Measurements from ENCODE around the gene VASH1. TPM values are rescaled to one million over a fixed set of nuclear protein-coding genes. Genes with fewer than 3 reads are reported as not detected.
"Not testable (repeated sequence)": the region's sequence is repeated elsewhere in the genome, so short reads cannot be mapped to it uniquely, and the experiment has no call there.

Gene VASH1
- total RNA-seq, 4 donors from 2014 or later: 5.6 to 17.5 (median 9.2) TPM

GRCh38 chr14:76717508-76718290, 43.6 kb upstream of the VASH1 start:
- H3K4me1 ChIP-seq: peaks cover 26 to 64% (median 35%) of the 10 kb centered on the region in 4 donors
- 97% methylated on average over 9 of the region's 9 CpGs for WGBS
- TF ChIP-seq CTCF (IDR thresholded peaks at IDR 0.05) (no peak), EP300 (IDR thresholded peaks at IDR 0.05) (no peak)
- no peaks in the 10 kb centered on the region for H3K36me3 ChIP-seq
- no peaks in the 10 kb centered on the region for H3K9me3 ChIP-seq
- peaks cover 0 to 5% (median 0%) of the 10 kb centered on the region in 4 donors for H3K27me3 ChIP-seq
- no peak overlapping the region for H3K4me3 ChIP-seq
- no peak overlapping the region for H3K27ac ChIP-seq (replicated peaks in 1 of 4)
- intact Hi-C loops (cut with DNase I): no loop called here
- peak; percentile 89 for DNase-seq (ENCODE audit: extremely low spot score)

GRCh38 chr14:76718306-76719040, 42.8 kb upstream of the VASH1 start:
- Histone ChIP-seq H3K4me3 (no peak overlapping the region), H3K4me1 (peaks cover 26 to 66% (median 35%) of the 10 kb centered on the region in 4 donors), H3K27me3 (peaks cover 0 to 5% (median 0%) of the 10 kb centered on the region in 4 donors), H3K36me3 (no peaks in the 10 kb centered on the region), H3K9me3 (no peaks in the 10 kb centered on the region), H3K27ac (replicated peaks in 1 of 4) (no peak overlapping the region)
- DNase-seq (ENCODE audit: extremely low spot score): peak; percentile 81
- TF ChIP-seq EP300 (IDR thresholded peaks at IDR 0.05) (no peak), CTCF (IDR thresholded peaks at IDR 0.05) (no peak), POLR2AphosphoS5 (IDR thresholded peaks at IDR 0.05) (no peak), POLR2A (IDR thresholded peaks at IDR 0.05; ENCODE audit: low read depth) (no peak)
- 75% methylated on average over 6 of the region's 6 CpGs for WGBS
- intact Hi-C loops (cut with DNase I): no loop called here

GRCh38 chr14:76719666-76720065, 41.6 kb upstream of the VASH1 start:
- TF ChIP-seq EP300 (IDR thresholded peaks at IDR 0.05) (no peak), POLR2A (IDR thresholded peaks at IDR 0.05; ENCODE audit: low read depth) (no peak), CTCF (IDR thresholded peaks at IDR 0.05) (no peak), POLR2AphosphoS5 (IDR thresholded peaks at IDR 0.05) (no peak)
- 93% methylated on average over 5 of the region's 9 CpGs for WGBS
- H3K36me3 ChIP-seq: no peaks in the 10 kb centered on the region
- H3K4me1 ChIP-seq: peaks cover 26 to 60% (median 35%) of the 10 kb centered on the region in 4 donors
- DNase-seq (ENCODE audit: extremely low spot score): no peak
- peak overlapping the region; percentile 22 to 64 (median 38) for H3K27ac ChIP-seq (replicated peaks in 1 of 4)
- no peaks in the 10 kb centered on the region for H3K9me3 ChIP-seq
- no peak overlapping the region for H3K4me3 ChIP-seq
- intact Hi-C loops (cut with DNase I): no loop called here
- no peaks in the 10 kb centered on the region for H3K27me3 ChIP-seq

- intact Hi-C loops (cut with DNase I): no loop called here
- Histone ChIP-seq H3K27ac (replicated peaks in 1 of 4) (peak overlapping the region; percentile 22 to 64 (median 38)), H3K4me1 (peaks cover 26 to 54% (median 34%) of the 10 kb centered on the region in 4 donors), H3K4me3 (no peak overlapping the region), H3K9me3 (no peaks in the 10 kb centered on the region), H3K36me3 (no peaks in the 10 kb centered on the region), H3K27me3 (no peaks in the 10 kb centered on the region)
- TF ChIP-seq POLR2AphosphoS5 (IDR thresholded peaks at IDR 0.05): peak; percentile 20 to 45
- TF ChIP-seq POLR2A (IDR thresholded peaks at IDR 0.05; ENCODE audit: low read depth): no peak
- no peak for TF ChIP-seq CTCF (IDR thresholded peaks at IDR 0.05)
- 50% methylated on average over 3 of the region's 3 CpGs for WGBS
- peak; percentile 91 for DNase-seq (ENCODE audit: extremely low spot score)
These were observed 40.9 kb upstream of the VASH1 start for GRCh38 chr14:76720382-76720813.

GRCh38 chr14:76721506-76721905, 39.8 kb upstream of the VASH1 start:
- H3K27me3 ChIP-seq; H3K36me3 ChIP-seq; H3K4me3 ChIP-seq; intact Hi-C loops (cut with DNase I); H3K9me3 ChIP-seq: not testable (repeated sequence)
- 92% methylated on average over 11 of the region's 11 CpGs for WGBS
- Histone ChIP-seq H3K27ac (replicated peaks in 1 of 4) (peak overlapping the region in 1 of 4 donors; percentile 4), H3K4me1 (peaks cover 20 to 45% (median 28%) of the 10 kb centered on the region in 4 donors)
- peak; percentile 87 for DNase-seq (ENCODE audit: extremely low spot score)

Measured in esophagus muscularis mucosa (tissue), 4 donors.